Activated CD4-positive, alpha-beta T cell treated with anti-CD3 and anti-CD28 coated beads, Interleukin-2, amount 10 ng/mL, durations not matched to agents 7 days and 5 days (primary cell): ENCODE data around the gene ZNF699. TPM values are rescaled to one million over a fixed set of nuclear protein-coding genes. Genes with fewer than 3 reads are reported as not detected.

Source experiments
- total RNA-seq, 2 experiments: library from RNA; stranded (reverse); gene quantifications; one replicate each; pipeline ENCODE4 v1.2.3, GENCODE V29; 2021

Gene ZNF699
- total RNA-seq, 2 experiments from 2014 or later = 9.2 to 10.6 TPM

Other genes with a start within 250 kb of the ZNF699 start
- gene OR1M1, start 222.8 kb downstream of the ZNF699 start, total RNA-seq = not detected
- not detected for gene OR7G2, start 202.4 kb downstream of the ZNF699 start, total RNA-seq
- gene OR7G1, start 194.1 kb downstream of the ZNF699 start, total RNA-seq = not detected
- not detected for gene OR7G3, start 182.9 kb downstream of the ZNF699 start, total RNA-seq
- gene ZNF317, start 169.4 kb downstream of the ZNF699 start, total RNA-seq = 10 to 100 TPM; 40.2 to 42.0 TPM
- gene OR7D2, start 130.9 kb downstream of the ZNF699 start, total RNA-seq = not detected
- not detected for gene OR7D4, start 90.2 kb downstream of the ZNF699 start, total RNA-seq
- gene OR7E24, start 58.9 kb downstream of the ZNF699 start, total RNA-seq = not detected
- 10 to 100 TPM; 14.2 to 15.2 TPM for gene ZNF559, start 14.3 kb upstream of the ZNF699 start, total RNA-seq
- under 1 TPM; 0.69 to 0.75 TPM for gene ZNF177, start 53.2 kb upstream of the ZNF699 start, total RNA-seq
- gene ZNF266, start 125.7 kb upstream of the ZNF699 start, total RNA-seq = 10 to 100 TPM; 29.4 to 31.7 TPM
- under 1 TPM in 1 of 2 experiments, not detected in 1; 0.06 TPM for gene ZNF560, start 188.8 kb upstream of the ZNF699 start, total RNA-seq
- gene ZNF426, start 228.8 kb upstream of the ZNF699 start, total RNA-seq = 10 to 100 TPM; 12.7 to 15.0 TPM